Fibroblast of upper back skin (primary cell): Measurements from ENCODE around the gene SLC5A6.

ENCODE experiments used
- DNase-seq: peaks from one replicate; pipeline ENCODE4 v3.0.0-alpha.2; 2013

Gene SLC5A6

GRCh38 chr2:27211943-27212625 lies at the start of gene SLC5A6, which contains the start of gene ATRAID:
SLC5A6 (minus strand) TSS chr2:27212268; CDS start chr2:27207650, 4,618 bp downstream.
ATRAID (plus strand) TSS chr2:27212041; CDS start chr2:27212369, 328 bp downstream.
- peak; percentile 83 for DNase-seq

- no peak for DNase-seq
Observed at GRCh38 chr2:27261241-27261925, 49.3 kb upstream of the SLC5A6 start.

GRCh38 chr2:27258051-27258450 lies 46.0 kb upstream of the SLC5A6 start:
- DNase-seq: no peak

GRCh38 chr2:27256855-27257454 lies 44.9 kb upstream of the SLC5A6 start:
- no peak for DNase-seq

- peak; percentile 75 for DNase-seq
Observed at GRCh38 chr2:27255660-27256059, 43.6 kb upstream of the SLC5A6 start.

GRCh38 chr2:27255187-27255586 lies 43.1 kb upstream of the SLC5A6 start:
- DNase-seq: no peak

GRCh38 chr2:27251766-27252165 lies 39.7 kb upstream of the SLC5A6 start:
- no peak for DNase-seq

GRCh38 chr2:27250652-27251379 lies 38.7 kb upstream of the SLC5A6 start:
- no peak for DNase-seq

- peak; percentile 25 for DNase-seq
Observed at GRCh38 chr2:27249891-27250651, 38.0 kb upstream of the SLC5A6 start.

GRCh38 chr2:27249159-27249890 lies 37.3 kb upstream of the SLC5A6 start:
- DNase-seq: peak; percentile 22

GRCh38 chr2:27247893-27248292 lies 35.8 kb upstream of the SLC5A6 start:
- no peak for DNase-seq

GRCh38 chr2:27245626-27246025 lies 33.6 kb upstream of the SLC5A6 start:
- no peak for DNase-seq

- DNase-seq: no peak
Observed at GRCh38 chr2:27245116-27245515, 33.0 kb upstream of the SLC5A6 start.

GRCh38 chr2:27243391-27244130 lies 31.5 kb upstream of the SLC5A6 start:
- no peak for DNase-seq

- no peak for DNase-seq
Observed at GRCh38 chr2:27242614-27242951, 30.5 kb upstream of the SLC5A6 start.

- DNase-seq: no peak
Observed at GRCh38 chr2:27241761-27242613, 29.9 kb upstream of the SLC5A6 start.

GRCh38 chr2:27240406-27240805 lies 28.3 kb upstream of the SLC5A6 start:
- no peak for DNase-seq

GRCh38 chr2:27238976-27239375 lies 26.9 kb upstream of the SLC5A6 start:
- no peak for DNase-seq

GRCh38 chr2:27237341-27237945 lies 25.4 kb upstream of the SLC5A6 start:
- DNase-seq: no peak

GRCh38 chr2:27236626-27237025 lies 24.6 kb upstream of the SLC5A6 start:
- DNase-seq: no peak
